GM12801 (cell line): ENCODE data around the gene KLHDC9.

Experiments
- CTCF ChIP-seq: IDR thresholded peaks from one replicate; pipeline ENCODE4 v1.5.1; 2011; ENCODE audit warnings: control low read depth; ENCODE audit not compliant: insufficient read length; ENCODE audit errors: extremely low read depth

The KLHDC9 gene

GRCh38 chr1:161121042-161121650 lies 23.0 kb downstream of the KLHDC9 start:
- no peak for TF ChIP-seq CTCF

GRCh38 chr1:161121834-161122233 lies 23.7 kb downstream of the KLHDC9 start:
- TF ChIP-seq CTCF, result no peak

- TF ChIP-seq CTCF, result no peak
Measured at GRCh38 chr1:161122967-161123366, 24.8 kb downstream of the KLHDC9 start.

- no peak for TF ChIP-seq CTCF
Measured at GRCh38 chr1:161127649-161128048, 29.5 kb downstream of the KLHDC9 start.

GRCh38 chr1:161128591-161129420 lies 30.6 kb downstream of the KLHDC9 start:
- no peak for TF ChIP-seq CTCF

- no peak for TF ChIP-seq CTCF
Measured at GRCh38 chr1:161130266-161130665, 32.1 kb downstream of the KLHDC9 start.

GRCh38 chr1:161131523-161132409 lies 33.6 kb downstream of the KLHDC9 start:
- TF ChIP-seq CTCF, result no peak
